GM21619 (cell line): Measurements from ENCODE around the gene TAF1A.
"Not testable (repeated sequence)": the region's sequence is repeated elsewhere in the genome, so short reads cannot be mapped to it uniquely, and the experiment has no call there.

Experiments
- ATAC-seq: cut with Tn5 transposase; IDR thresholded peaks from one replicate; pipeline ENCODE4 v1.9.1; 2021; ENCODE audit not compliant: unreplicated experiment

The TAF1A gene

DNA sequence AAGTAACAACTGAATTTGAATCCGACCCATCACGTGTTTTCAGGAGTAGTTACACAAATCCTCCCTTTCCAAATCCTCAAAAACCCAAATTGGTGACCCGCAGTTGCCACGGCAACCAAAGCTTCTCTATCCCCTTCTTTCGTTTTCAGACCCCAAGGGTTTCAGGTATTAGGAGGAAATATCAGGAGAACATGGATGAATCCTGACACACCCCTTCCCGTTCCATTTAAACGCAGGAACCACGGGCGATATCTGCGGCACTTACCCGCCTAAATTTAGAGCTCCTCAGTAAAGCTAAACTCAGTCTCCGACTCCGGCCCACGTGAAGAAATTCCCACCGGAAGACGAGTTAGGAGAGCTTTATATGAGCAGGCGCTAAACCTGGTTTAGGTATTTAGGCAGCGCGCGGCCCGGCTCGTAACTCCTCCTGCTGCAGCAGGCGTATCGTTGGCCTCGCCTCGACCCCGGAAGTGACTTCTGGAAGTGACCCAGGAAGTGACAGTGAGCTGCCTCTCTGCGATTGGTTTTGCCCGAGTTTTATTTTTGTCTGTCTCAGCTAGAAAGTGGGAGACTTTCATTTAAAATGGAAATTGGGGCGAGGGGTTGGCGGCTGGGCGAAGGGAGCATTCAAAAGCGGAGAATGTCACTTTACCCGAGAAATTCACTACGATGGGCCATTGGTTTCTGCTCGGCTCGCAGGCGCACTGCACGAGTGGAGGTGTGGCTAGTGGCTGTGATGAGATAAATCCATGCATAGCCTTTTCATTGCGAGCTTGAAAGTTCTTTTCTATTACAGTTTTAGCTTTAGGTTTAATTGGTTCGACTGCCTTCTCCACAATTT, at the start of gene TAF1A:
Gene TAF1A, minus strand, starts transcription at position 472 of the 841 bp plus-strand sequence.
- ATAC-seq = peak; percentile 100

DNA sequence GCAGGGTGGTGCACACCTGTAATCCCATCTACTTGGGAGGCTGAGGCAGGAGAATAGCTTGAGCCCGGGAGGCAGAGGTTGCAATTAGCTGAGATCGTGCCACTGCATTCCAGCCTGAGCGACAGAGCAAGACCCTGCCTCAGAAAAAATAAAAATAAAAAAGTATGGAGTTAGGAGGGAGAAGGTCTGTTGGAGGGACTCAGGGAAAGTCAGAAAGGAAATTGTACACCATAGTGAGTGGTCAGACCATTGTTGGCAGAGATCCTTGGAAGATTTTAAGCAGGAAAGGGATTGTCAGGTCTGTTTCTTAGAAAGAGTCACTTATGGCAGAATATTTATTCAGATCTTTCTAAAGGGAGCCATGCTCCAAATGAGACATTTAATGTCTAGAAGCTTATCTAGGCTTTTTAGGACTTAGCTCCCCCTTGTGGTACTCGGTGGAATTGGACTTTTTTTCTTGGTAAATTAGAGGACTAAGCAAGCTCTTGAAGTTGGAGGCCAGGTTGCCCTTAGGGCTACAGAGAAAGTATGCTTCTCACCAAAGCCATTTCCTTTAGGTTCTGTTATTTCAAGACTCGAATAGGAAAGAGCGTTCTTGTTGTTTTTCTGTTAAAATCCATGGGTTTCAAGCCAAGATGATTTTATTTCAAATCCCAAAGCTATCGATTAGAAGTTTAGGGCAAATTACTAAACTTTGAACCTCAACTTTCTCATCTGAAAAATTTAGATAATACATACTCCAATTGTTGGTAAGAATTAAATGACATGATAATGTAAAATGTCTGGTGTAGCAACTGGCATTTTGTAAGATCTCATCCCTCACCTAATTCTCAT, 44.7 kb upstream of the TAF1A start:
- ATAC-seq = peak; percentile 94

DNA sequence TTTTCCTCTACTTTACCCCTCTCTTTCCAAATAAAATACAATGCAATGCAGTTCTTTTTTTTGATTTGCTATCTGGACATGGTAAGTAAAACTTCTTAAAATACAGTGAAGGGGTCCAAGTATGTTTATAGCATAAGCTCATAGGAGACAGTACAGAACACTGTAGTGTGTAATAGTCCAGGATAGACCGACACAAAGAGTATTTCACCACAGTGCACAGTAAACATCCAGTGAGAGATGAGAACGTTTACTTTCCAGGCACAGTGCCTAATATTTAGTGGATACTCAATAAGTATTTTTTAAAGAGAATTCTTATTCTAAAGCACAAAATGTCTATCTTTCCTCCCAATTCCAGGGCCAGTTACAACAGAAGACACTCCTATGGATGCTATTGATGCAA, 43.0 kb upstream of the TAF1A start:
- no peak for ATAC-seq

DNA sequence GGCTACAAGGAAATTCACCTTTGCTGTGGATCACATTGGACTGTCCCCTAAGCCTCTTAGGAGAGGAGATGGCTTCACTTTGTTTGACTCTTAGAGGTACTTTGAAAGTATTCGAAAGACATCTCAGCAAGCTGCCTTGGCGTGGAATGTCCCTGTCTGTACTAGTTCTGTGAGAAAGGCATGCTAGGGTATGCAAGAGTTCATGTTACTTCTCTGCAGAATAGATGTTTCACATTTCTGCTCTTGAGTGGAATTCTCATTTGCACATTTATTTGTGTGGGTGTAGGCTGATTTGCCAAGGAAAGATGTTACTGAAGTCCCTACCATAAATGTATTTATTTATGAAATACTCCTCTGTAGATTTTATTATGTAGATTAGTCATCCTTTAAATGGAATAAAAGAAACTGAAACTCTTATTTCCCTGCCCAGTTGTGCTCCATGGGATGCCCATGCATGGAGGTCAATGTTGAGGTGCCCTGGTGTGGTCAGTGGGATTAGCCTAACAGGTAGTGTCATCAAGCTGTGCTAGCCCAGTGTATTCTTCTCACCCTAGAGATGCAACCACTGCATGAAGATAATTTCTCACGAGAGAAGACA, 42.0 kb upstream of the TAF1A start:
- ATAC-seq = no peak

DNA sequence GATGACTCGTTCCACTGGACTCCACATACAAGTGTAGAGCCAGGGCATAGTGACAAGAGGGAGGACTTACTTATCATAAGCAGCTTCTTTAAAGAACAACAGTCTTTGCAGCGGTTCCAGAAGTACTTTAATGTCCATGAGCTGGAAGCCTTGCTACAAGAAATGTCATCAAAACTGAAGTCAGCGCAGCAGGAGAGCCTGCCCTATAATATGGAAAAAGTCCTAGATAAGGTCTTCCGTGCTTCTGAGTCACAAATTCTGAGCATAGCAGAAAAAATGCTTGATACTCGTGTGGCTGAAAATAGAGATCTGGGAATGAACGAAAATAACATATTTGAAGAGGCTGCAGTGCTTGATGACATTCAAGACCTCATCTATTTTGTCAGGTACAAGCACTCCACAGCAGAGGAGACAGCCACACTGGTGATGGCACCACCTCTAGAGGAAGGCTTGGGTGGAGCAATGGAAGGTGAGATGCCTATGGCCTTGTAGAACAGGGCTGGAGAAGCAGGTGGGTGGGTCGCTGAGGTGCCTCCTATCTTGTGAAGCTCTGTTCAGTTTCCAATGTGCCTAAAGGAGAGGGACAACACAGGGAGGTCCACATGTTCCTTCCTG, 40.3 kb upstream of the TAF1A start:
- no peak for ATAC-seq

DNA sequence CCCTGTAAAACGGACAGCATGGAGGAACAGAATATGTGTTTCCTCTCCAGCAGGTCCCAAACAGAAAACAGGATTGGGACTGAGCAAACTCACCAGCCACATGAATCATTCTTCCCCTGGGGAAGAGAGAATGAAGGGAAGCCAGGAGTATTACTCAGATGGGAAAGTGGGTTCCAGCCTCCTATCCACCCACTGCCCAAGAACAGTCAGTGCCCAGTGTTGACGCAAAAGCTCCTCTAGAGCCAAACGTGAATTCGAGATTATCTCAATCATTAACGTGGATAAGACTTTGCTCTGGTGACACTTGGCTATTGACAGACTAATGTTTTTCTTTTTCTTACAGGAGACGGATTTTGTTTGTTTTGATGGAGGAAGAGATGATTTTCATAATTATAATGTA, 37.5 kb upstream of the TAF1A start:
- ATAC-seq = no peak

DNA sequence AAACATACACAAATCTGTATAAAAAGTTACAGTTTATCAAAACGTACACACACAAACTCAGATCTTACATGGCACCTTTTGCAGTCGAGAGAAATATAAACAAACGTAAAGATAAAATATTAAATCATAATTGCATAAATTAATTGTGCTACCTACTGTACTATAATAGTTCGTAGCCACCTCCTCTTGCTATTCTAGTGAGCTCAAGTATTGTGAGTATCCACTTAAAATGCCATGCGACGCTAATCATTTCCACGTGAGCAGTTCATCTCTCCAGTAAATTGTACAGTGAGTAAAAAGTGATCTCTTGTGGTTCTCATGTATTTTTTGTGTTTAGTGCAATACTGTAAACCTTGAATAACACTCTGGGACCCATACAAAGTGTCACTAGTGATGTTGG, 34.5 kb upstream of the TAF1A start:
- ATAC-seq = no peak

DNA sequence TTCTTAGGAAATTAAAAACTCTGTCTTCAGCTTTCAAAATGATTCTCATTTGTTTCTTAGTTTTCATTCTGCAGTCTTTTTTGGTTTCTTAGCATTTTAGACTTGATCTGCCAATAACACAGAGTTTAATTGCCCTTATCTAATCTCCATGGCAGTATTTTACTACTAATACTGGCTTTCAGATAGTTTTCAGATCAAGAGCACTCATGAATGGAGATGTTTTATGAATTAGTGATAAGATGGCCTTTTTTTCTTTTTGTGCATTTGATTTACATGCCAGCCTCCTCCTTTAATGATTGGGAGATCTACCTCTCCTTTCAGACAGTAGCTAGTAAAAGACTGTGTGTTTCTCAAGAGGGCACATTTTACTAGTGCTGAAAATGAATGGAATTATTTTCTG, 33.7 kb upstream of the TAF1A start:
- no peak for ATAC-seq

DNA sequence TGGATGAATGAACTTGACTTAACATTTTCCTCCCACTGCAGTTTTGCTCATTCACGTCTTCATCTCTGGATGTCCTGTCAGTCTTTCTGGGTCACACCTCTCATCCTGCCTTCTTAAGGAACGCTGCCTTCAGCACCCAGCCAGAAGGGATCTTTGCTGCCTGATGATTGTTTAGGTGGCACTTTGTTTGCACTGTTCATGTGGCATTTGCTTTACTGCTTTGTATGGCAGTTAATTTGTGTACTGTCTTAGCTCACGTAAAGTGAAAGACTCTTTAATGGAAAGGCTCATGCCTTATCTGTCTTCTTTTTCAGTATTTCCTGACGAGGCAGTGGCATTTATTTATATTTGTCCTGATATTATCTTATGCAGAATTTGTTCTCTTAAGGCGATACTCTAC, 33.0 kb upstream of the TAF1A start:
- no peak for ATAC-seq

DNA sequence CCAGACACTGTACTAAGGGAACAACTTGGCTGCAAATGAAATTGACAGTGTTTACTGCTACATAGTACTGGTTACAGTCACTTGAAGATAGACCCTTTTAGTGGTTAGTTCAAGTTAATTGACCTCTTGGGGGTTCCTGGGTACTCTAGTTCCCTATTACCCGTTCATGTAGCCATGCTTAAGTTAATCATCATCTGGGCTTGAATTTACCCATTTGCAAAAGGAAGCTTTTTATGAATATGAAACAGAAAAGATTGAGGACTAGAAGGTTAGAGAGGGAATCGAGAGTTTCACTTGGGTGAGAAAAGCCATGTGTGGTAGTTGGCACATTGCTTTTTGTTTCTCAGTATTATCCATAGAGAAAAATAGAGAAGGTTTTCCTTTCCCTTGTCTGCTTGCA, 30.8 kb upstream of the TAF1A start:
- peak; percentile 49 for ATAC-seq

DNA sequence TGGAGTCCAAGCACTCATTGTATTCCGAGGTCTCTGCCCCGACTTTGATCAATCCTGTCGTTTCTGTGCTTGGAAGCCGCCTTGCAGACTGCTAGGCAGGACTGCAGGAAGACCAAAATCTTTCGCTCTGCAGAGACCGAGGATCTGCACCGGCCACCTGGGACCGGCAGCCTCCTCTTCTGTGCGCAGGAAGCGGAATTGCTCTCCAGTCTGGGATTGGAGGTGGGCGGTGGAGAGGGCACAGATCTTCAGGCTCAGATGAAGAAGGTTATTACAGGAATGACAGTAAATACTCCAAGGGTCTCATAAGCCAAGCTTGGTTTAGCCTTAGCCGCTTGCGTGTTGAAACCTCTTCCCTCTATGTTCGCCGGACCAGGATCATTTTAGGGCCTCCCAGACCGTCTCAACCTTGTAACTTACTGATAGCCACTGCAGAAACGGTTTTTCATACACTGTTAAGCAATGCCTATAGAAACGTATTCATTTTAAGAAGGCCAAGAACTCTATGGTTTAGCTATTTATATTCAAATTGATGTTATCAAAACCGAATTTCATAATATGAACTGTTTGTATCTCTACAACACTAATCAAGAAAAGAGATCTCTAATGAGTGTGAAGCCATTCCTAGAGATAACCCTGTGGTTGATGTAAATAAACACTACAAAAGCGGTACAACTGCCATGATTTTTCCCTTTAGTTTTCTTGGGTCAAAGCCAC, 29.3 kb upstream of the TAF1A start:
- ATAC-seq = no peak

DNA sequence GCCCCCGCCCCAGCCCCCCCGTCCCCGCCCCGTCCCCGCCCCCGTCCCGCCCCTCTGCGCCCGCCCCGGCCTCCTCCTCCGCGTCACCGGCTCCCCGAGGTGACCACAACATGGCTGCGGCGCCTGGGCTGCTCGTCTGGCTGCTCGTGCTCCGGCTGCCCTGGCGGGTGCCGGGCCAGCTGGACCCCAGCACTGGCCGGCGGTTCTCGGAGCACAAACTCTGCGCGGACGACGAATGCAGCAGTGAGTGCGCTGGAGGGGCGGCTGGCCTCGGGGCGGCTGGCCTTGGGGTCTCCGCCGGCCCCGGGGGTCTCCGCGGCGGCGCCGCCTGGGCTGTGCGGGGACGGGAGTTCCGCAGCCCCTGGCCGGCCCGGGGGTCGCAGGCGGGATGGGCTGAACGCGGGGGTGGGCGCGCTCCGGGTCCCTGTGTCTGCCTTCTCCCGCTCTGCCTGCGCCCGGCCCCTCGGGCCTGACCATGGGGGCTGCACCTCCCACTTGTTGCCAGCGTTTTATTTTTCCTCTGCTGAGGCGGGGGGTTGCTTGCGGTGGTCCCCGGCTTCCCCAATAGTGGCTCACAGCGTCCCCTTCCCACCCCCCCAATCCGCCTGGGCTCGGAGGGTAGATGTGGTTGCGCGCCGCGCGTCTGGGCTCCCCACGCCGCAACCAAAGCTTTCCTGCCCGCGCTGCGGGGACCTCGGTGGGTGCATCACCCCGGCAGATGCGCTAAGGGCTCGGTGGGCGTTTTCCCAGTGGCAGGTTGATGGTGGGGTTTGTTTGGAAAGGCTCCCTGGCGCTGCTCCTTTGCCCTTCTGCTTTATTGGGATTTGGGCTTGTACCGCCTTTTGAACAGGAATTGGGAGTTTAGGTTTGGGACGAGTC, 28.5 kb upstream of the TAF1A start, which contains the start of gene MIA3:
Gene MIA3, plus strand, starts transcription at position 97 of the 879 bp plus-strand sequence. Its CDS starts 14 bp downstream, at position 111.
- peak; percentile 47 for ATAC-seq

DNA sequence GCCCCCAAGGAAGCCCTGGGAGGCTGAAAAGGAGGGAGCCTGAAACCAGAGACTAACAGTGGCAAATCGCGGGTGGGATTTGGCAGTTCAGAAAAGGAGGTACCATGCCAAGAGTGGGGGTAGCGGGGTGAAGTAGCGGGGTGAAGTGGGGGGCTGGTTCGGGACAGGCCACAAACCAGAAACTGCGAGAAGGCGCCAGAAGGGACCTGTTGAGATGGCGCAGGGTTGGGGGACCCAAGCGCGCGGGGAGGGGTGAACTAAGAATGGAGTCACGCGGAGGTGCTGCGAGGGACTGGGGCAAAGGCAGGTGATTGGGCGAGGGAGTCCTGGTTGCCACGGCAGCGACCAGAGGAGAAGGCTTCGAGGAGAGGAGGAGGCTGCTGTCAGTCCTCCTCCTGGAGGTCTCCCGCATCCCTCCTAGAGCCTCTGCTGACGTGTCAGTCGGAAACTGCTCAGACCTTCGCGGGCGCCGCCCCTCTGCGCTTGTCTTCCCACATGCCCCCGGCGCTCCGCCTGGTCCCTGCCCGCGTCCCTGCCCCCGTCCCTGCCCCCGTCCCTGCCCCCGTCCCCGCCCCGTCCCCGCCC, 27.7 kb upstream of the TAF1A start:
- peak; percentile 70 for ATAC-seq

DNA sequence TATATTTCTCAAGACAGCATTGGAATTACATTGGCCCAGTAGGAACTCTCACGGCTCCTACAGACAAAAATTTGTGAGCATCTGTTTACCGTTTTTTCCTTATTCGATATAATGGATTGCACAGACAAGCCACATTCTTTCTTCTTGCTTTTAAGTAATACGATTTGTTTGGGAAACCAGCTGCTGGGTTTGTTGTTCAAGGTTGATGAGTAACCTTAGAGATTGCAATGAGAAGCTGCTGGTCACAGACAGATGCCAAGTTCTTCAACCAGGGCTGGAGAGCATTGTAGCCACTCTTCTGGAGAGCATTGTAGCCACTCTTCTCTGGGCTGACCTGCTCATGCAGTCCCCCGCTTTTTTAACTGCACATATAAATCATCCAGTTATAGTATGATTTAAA, 26.8 kb upstream of the TAF1A start:
- ATAC-seq = no peak

DNA sequence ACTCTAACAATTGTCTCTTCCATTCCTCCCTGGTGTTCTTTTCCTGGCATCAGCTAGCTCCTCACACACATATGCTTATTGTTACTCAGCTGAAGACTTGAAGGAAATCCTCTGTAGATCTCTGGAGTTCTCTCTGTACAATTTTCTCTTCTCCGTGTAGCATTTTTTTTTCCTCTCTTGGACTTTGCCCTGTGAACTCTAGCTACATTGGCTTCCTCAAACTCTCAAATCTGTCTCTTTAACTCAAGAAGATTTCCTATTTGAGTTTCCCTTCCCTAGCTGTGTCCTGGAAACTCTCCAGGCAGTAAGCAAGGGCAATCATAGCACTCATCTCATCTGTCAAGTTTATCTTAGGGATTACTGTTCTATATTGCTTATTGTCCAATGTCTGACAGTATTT, 23.9 kb upstream of the TAF1A start:
- ATAC-seq = no peak

DNA sequence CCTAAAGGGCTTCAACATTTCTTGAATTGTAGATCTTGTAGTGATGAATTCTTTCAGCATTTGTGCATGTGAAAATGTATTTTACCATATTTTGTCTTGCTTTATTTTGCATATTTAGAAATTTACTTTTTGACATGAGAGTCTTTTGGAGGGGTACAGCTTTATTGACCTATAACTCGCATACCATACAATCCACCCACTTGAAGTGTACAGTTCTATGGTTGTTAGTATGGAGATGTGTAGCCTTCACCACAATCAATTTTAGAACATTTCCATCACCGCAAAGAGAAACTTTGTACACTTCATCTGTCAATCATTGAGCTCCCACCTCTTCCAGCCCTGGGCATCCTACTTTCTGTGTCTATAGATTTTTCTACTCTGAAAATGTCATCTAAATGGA, 21.0 kb upstream of the TAF1A start:
- ATAC-seq = no peak

DNA sequence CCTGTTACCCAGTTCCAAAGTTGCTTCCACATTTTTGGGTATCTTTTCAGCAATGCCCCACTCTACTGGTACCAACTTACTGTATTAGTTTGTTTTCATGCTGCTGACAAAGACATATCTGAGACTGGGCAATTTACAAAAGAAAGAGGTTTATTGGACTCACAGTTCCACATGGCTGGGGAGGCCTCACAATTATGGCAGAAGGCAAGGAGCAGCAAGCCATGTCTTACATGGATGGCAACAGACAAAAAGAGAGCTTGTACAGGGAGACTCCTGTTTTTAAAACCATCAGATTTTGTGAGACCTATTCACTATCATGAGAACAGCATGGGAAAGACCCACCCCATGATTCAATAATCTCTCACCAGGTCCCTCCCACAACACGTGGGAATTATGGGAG, 19.4 kb upstream of the TAF1A start:
- ATAC-seq = not testable (repeated sequence)

DNA sequence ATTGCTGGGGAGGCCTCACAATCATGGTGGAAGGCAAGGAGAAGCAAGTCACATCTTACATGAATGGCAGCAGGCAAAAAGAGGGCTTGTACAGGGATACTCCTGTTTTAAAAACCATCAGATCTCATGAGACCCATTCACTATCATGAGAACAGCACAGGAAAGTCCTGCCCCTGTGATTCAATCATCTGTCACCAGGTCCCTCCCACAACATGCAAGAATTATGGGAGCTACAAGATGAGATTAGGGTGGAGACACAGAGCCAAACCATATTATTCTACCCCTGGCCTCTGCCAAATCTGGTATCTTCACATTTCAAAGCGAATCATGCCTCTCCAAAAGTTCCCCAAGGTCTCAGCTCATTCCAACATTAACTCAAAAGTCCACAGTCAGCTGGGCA, 17.0 kb upstream of the TAF1A start:
- no peak for ATAC-seq

DNA sequence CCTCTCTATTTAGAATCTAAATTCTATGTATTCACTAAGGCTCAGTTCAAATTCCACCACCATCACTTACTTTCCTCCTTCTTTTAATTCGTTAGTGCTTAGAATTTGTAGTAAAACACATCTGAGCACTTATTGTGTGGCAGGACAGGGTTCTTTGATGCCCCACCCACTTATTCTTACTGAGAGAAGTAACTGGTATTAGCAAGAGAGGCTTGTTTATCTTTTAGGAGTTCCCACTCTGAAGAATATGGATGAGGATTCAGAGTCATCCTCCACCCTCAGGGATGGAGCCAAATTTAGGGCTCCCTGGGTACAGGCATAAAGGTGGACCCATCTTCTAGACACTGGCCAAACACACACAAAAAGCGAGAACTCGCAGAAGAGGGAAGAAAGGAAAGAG, 11.5 kb upstream of the TAF1A start:
- no peak for ATAC-seq
